GM18858 (cell line): ENCODE measurements around the gene TOR1AIP2.
"Not testable (repeated sequence)": the region's sequence is repeated elsewhere in the genome, so short reads cannot be mapped to it uniquely, and the experiment has no call there.

Experiments
- ATAC-seq: cut with Tn5 transposase; IDR thresholded peaks from one replicate; pipeline ENCODE4 v1.9.1; 2021; ENCODE audit not compliant: unreplicated experiment

TOR1AIP2 gene

DNA sequence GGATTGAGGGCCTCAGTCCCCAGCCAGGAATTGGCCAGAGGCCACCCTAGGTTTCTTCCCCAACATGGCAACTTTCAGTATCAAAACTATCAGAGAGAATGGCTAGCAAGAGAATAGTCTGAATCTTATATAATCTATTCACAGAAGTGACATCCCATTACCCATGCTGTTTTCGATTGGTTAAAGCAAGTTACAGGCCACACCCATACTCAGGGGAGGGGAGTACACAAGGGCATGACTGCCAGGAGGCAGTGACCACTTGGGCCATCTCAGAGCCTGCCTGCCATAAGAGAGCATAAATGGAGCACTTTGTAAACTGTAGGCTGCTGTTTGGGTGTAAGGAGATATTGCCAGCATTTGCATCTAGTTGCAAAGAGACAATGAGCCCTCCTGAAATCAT, 69.1 kb downstream of the TOR1AIP2 start:
- ATAC-seq, result no peak

DNA sequence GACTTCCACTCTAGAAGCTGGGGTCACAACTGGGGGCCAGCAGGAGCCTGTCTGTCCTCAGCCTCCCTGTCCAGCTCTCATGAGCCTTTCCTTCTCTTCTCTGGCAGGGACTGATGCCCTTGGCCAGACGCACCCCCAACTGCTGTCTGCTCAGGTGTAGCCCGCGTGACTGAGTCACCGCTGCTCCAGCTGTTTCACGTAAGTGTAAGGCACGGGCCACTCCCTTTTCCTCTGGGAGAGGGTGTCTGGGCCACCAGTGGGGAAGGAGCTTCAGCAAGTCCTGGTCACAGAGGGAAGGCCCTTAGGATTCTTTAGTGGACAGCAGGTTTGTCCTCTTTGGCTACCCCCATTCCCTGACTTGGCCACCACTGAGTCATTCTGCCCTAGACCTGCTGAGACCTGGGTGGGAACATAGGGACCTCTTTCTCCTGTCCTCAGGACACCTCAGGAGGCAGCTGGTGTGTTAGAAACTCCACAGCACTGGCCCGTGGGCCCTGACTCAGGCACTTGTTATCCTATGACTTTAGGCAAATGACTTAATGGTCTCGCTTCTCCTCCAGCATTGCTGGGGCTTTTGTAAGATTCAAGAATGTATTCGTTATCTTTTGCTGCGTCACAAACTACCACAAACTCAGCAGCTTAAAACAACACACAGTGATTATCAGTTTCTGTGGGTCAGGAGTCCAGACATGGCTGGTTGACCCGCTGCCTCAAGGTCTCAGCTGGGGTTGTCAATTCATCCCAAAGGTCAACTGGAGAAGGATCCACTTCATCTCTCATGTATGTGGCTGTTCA, 69.7 kb downstream of the TOR1AIP2 start:
- no peak for ATAC-seq

DNA sequence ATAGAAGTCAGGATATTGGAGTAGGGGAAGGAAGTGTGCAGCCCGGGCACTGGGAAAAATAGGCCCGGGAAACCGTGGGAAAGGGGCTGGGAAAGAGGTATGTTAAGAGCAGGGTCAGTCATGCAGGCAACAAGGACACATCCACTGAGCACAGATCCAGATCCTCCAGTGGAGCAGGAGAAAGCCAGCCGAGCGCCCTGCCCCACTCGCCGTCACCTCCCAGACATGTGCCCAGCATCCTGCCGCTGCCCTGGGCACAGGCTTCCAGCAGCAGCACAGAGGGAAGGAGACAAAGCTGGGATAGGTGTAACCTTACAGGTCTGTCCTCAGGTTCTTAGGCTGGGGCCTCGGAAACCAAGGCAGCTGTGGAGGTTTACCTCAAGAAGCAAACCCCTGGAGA, 70.3 kb downstream of the TOR1AIP2 start:
- no peak for ATAC-seq

DNA sequence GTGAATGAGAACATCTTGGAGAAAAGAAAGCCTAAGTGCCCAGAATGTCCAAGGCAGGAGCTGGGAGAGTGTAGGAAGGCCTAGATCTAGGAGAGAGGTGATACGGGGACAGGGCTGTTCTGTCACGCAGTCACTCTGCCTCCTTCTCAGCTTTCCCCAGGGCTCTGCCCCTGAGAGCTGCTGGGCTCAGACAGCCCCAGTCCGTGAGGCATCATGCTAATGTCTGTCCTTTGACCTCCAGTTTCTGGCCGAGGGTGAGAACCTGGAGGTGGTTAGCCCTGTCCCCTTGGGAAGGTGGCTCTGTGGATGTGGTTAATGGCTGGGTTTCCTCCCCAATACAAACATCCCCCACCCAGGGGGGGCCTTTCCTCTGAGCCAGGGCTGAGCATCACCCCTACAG, 71.3 kb downstream of the TOR1AIP2 start:
- ATAC-seq, result no peak

DNA sequence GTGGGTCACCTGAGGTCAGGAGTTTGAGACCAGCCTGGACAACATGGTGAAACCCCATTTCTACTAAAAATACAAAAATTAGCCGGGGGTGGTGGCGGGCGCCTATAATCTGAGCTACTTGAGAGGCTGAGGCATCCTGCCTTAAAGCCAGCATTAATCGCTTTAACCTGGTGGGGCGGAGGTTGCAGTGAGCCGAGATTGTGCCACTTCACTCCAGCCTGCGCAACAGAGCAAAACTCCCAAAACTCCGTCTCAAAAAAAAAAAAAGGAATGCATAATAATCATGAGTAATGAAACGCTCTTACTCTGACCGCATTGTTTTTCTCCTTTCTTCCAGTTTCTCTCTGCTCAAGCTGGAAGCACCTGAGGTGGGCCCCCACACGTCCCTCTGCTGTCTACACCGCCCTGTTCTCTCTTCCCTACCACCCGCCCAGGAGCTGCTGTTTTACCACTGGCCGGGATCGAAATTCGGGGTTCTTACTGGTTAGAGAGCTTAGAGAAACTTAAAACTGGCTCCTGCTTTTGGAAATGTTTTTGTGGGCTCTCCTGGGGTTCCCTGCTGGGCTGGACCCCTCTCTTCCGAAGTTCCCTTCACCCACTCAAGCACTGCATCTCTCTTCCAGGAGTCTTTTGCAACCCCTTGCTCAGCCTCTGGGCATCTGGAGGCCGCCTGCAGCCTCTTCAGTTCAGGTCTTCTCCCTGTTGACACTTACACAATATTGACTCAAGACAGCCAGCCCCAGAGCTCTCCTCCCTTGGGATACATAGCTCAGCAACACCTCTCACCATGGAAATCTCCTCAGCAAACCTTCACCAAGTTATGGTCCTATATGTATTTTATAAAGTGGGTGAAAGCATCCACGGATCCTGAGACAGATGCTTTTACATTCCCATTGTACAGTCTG, 72.1 kb downstream of the TOR1AIP2 start:
- ATAC-seq, result no peak

DNA sequence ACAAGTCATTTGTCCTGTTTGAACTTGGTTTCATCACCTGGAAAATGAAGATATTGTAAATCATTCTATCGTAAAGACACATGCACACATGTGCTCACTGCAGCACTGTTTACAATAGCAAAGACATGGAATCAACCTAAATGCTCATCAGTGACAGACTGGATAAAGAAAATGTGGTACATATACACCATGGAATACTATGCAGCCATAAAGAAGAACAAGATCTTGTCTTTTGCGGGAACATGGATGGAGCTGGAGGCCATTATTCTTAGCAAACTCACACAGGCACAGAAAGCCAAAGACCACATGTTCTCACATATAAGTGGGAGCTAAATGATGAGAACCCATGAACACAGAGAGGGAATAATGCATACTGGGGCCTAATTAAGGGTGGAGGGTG, 73.2 kb downstream of the TOR1AIP2 start:
- not testable (repeated sequence) for ATAC-seq

DNA sequence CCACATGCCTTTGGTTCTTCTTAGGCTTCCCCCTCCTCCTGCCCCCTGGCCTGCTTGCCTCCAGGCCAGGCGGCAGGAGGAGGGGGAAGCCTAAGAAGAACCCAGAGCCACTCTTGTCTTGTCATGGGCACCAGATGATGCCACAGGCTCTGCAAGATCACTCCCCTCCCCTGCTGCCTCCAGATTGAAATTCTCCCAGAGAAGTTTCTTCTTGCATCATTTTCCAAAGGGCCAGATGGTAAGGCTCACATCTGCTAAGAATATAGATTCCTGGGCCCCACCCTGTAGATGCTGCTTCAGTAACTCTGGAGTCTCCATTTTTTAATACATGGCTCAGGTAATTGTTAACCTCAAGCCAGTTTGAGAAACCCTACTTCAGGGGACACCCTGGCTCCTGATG, 73.7 kb downstream of the TOR1AIP2 start:
- ATAC-seq, result no peak

DNA sequence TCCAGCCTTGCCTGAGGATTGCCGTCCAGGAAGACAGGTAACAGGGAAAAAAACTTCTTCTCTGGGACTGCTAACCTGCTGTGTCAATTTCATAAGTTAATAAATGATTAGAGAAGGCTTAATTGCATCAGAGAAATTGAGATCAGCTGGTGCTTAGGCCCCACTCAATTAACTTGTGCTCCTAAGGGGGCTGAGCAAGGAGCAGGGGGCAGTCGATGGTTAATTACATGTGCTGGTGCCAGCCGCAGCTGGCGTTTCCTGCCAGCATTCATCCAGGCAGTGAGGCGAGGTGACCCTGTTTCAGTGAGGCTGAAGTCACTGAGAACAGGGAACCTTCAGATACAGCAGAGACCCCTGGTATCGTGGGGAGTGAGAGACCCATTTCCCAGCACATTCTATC, 74.5 kb downstream of the TOR1AIP2 start:
- ATAC-seq, result no peak

DNA sequence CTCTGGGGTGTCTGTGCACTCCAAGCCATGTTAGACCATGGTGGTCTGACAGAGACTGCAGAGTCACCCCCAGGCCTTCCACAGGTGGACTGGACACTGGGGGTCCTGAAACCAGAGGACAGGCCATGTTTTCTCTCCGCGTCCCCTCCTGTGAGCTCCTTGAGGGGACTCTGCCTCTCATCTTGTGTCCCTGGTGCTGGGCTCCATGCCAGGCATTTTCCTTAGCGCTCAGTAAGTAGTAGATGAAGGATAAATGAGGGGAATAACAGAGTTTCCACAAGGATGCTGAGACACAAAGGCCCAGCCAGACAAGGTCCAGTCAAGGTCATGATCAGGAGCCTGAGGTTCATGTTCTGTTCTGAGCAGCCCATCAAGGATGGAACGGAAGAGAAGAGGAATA, 77.1 kb downstream of the TOR1AIP2 start:
- ATAC-seq, result no peak

DNA sequence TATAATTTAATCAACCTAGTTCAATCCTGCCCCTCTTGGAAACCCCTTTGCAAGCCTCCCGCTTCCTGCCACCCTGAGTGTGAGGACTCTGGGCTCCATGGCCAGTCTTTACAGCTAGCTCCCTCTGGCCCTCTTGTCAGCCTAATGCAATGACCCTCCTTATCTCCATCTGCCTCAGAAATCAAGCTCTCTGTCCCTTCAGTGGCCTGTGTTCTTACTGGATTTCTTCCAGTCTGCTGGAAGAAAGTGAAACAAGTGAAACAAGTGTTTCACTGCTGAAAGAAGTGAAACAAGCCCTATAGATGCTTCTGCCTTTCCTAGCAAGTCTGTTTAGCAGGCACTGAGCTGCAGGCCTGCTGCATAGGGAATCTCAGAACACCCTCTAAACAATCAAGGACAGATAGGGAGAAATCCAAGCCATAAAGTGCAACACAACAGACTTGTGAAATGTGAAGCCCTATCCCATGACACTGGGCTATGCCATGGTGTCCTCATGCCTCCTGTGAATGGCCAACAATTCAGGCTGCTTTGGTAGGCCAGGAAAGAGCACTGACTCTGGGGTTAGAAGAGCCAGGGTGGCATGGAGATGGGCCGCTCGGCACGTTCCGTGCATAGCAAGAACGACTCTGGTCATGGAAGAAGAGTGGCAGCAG, 78.6 kb downstream of the TOR1AIP2 start:
- no peak for ATAC-seq

DNA sequence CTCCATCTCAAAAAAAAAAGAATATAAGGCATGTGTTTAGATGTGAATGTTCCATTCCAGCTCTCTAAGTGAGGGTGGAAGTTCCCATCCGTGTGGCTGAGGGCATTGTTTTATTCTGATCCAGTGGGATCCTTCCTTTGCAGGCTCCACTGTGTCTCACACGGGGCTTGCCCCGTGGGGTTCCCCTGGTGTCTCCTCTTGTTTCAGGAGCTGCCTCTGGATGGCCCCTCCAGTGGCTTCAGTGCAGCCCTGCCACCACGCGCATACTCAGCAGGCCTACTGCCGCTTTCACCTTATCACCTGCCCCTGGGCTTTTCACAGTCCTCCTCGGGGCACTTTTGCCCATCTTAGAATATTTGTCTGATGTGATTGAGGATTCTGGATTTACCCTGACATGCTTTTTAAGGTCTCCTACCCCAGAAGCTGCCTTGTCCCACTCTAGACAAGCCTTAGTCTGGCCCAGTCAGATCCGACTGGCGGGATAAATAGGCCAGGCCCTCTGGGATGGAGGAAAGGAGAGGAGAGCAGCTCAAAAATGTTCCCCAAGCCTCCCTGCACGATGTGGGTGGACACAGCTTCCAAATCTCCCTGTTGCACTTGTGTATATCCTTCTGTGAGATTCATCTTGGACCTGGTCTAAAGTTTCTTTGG, 79.3 kb downstream of the TOR1AIP2 start:
- ATAC-seq, result no peak

DNA sequence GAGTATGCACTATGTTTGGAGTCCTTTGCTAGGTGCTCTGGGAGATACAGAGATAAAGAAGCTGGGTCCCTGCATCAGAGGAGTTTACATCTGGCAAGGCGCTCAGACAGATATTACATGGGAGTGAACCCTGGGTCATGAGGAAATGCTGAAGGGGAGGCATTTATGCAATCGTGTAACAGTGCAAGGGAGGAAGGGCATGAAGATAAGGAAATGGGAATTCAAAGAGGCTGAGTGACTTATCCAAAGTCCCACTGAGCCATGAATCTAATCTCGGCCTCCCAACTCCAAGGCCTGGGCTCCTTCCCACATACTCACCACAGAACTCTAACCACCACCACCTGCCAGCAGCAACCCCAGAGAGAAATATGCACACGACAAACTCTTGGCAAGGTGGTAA, 82.9 kb downstream of the TOR1AIP2 start:
- ATAC-seq, result no peak

DNA sequence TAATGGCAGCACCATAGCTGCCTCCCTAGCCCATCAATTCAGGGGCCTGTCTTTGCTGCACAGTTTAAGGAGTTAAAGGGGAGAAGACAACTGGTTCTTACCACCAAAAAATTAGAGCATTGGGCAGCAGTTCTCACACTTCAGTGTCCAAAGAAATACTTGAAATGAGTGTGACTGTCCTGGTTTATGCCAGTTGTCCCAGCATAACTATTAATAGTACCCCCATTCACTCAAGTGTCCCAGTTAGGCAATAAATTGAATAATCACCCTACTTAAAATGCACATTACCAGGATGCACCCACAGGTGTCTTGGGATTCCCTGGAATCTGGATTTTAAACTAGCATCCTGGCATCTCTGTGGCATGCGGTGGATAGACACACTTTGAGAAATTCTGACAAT, 83.5 kb downstream of the TOR1AIP2 start:
- ATAC-seq, result no peak

DNA sequence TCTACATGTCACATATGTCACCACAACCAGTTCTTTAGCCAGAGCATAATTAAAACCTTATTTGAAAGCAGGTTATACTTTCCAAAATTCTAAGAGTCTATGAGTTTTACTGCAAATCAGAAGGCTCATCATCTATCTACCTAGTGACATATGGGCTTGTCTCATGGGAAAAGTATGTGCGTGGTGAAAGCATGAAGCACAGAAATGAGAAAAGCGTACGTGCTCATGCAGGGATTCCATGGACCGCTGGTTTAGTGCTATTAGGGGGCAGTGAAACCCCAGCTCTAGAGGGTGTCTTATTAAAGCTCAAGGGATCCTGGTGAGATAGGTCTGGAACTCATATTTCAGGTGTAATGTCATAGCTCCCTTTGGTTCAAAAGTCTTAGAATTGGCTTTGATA, 84.3 kb downstream of the TOR1AIP2 start:
- ATAC-seq, result no peak
